ENCODE data around the gene HAPSTR1. TPM values are rescaled to one million over a fixed set of nuclear protein-coding genes. Genes with fewer than 3 reads are reported as not detected.

HAPSTR1 gene
- polyA plus RNA-seq, 2 of the 4 experiments (the other 2 are of a cell fraction): 22.4 to 36.9 TPM

GRCh38 chr16:9077091-9077809 lies 14.2 kb upstream of the HAPSTR1 start (continued):
- no peak for TF ChIP-seq FOSL2 (IDR thresholded peaks at IDR 0.05)
- TF ChIP-seq FOSL2 (CRISPR knock-in tag; IDR thresholded peaks at IDR 0.05): peak; percentile 36; the same call in 1 of the 2 replicates
- no peak for TF ChIP-seq CEBPB (IDR thresholded peaks at IDR 0.05)
- no peak for TF ChIP-seq PHF8 (IDR thresholded peaks at IDR 0.05; ENCODE audit: borderline replicate concordance, low read depth)
- TF ChIP-seq CTCF (IDR thresholded peaks at IDR 0.05): no peak
- no peak for TF ChIP-seq CBX2 (IDR thresholded peaks at IDR 0.05; ENCODE audit: borderline replicate concordance, low read depth)
- no peak for TF ChIP-seq CHD4 (IDR thresholded peaks at IDR 0.05; ENCODE audit: borderline replicate concordance)
- TF ChIP-seq EP300 (IDR thresholded peaks at IDR 0.05): no peak
- no peak for TF ChIP-seq POLR2A (IDR thresholded peaks at IDR 0.05; ENCODE audit: low read length)
- no peak for TF ChIP-seq SREBF2 (IDR thresholded peaks at IDR 0.05)
- peak; percentile 28; the same call in 1 of the 2 replicates for TF ChIP-seq HOXB13 (CRISPR knock-in tag; IDR thresholded peaks at IDR 0.05; ENCODE audit: low read depth)
- TF ChIP-seq MYC (IDR thresholded peaks at IDR 0.05; ENCODE audit: borderline replicate concordance, low read length): no peak
- no peak for TF ChIP-seq ESRRA (IDR thresholded peaks at IDR 0.05; ENCODE audit: borderline replicate concordance, low read length)
- no peak for TF ChIP-seq ZFP36 (IDR thresholded peaks at IDR 0.05; ENCODE audit: borderline replicate concordance, partially characterized antibody)
- no peak for TF ChIP-seq RARB (CRISPR knock-in tag; IDR thresholded peaks at IDR 0.05)
- TF ChIP-seq NPAS2 (CRISPR knock-in tag; IDR thresholded peaks at IDR 0.05; ENCODE audit: borderline replicate concordance): no peak
- TF ChIP-seq MAFK (IDR thresholded peaks at IDR 0.05; ENCODE audit: partially characterized antibody): peak; percentile 55
- no peak for TF ChIP-seq MAZ (IDR thresholded peaks at IDR 0.05; ENCODE audit: borderline replicate concordance, low read depth, low read length)
- TF ChIP-seq FOXS1 (CRISPR knock-in tag; IDR thresholded peaks at IDR 0.05): no peak
- TF ChIP-seq RCOR1 (IDR thresholded peaks at IDR 0.05; ENCODE audit: low read depth, low read length): no peak
- no peak for TF ChIP-seq CHD2 (IDR thresholded peaks at IDR 0.05; ENCODE audit: low read length, partially characterized antibody)
- no peak for TF ChIP-seq HMGXB4 (CRISPR knock-in tag; IDR thresholded peaks at IDR 0.05; ENCODE audit: borderline replicate concordance)
- no peak for TF ChIP-seq EHMT2 (IDR thresholded peaks at IDR 0.05; ENCODE audit: low read depth)
- TF ChIP-seq ATOH8 (CRISPR knock-in tag; IDR thresholded peaks at IDR 0.05; ENCODE audit: low read depth): no peak
- peak; percentile 65; the same call in 1 of the 2 replicates for TF ChIP-seq GATA3 (IDR thresholded peaks at IDR 0.05; ENCODE audit: borderline replicate concordance)

All from A549 (cell line).